GM23248 (cell line): ENCODE data around the gene RFX2. TPM values are rescaled to one million over a fixed set of nuclear protein-coding genes. Genes with fewer than 3 reads are reported as not detected.

Experiments
- DNase-seq: peaks from one replicate; pipeline ENCODE4 v3.0.0-alpha.2; 2015
- H2AFZ ChIP-seq: fragments of 200-600 bp; sonication (generic); 2 replicates; pipeline ENCODE4 v1.6.1; 2016; ENCODE audit warnings: antibody characterized with exemption
- H3F3A ChIP-seq: fragments of 200-600 bp; sonication (generic); 2 replicates; pipeline ENCODE4 v1.6.1; 2016; ENCODE audit warnings: mild to moderate bottlenecking, antibody characterized with exemption, mixed run types; ENCODE audit not compliant: insufficient read depth
- H3K27ac ChIP-seq: fragments of 200-600 bp; sonication (generic); 2 replicates; pipeline ENCODE4 v1.5.1; 2016; ENCODE audit warnings: mild to moderate bottlenecking
- H3K27me3 ChIP-seq: fragments of 200-600 bp; sonication (generic); replicated peaks from 2 replicates; pipeline ENCODE4 v1.6.1; 2016; ENCODE audit warnings: mild to moderate bottlenecking; ENCODE audit not compliant: insufficient read depth
- H3K36me3 ChIP-seq: fragments of 200-600 bp; sonication (generic); 2 replicates; pipeline ENCODE4 v1.6.1; 2016; ENCODE audit warnings: low read depth, mild to moderate bottlenecking
- H3K4me1 ChIP-seq: fragments of 200-600 bp; sonication (generic); 2 replicates; pipeline ENCODE4 v1.6.1; 2016; ENCODE audit warnings: mild to moderate bottlenecking; ENCODE audit not compliant: insufficient read depth
- H3K4me2 ChIP-seq: fragments of 200-600 bp; sonication (generic); one replicate; pipeline ENCODE4 v1.6.1; 2016; ENCODE audit warnings: mild to moderate bottlenecking; ENCODE audit not compliant: unreplicated experiment
- H3K4me3 ChIP-seq: fragments of 200-600 bp; sonication (generic); 2 replicates; pipeline ENCODE4 v1.5.1; 2016; ENCODE audit warnings: mild to moderate bottlenecking
- H3K79me2 ChIP-seq: fragments of 200-600 bp; sonication (generic); 2 replicates; pipeline ENCODE4 v1.6.1; 2016; ENCODE audit warnings: mild to moderate bottlenecking; ENCODE audit not compliant: insufficient read depth
- H3K9ac ChIP-seq: fragments of 200-600 bp; sonication (generic); 2 replicates; pipeline ENCODE4 v1.6.1; 2016; ENCODE audit warnings: mild to moderate bottlenecking
- H3K9me2 ChIP-seq: fragments of 200-600 bp; sonication (generic); 2 replicates; pipeline ENCODE4 v1.6.1; 2016; ENCODE audit warnings: mixed run types, mild to moderate bottlenecking, moderate library complexity; ENCODE audit not compliant: insufficient read depth
- H3K9me3 ChIP-seq: fragments of 200-600 bp; sonication (generic); one replicate; pipeline ENCODE4 v1.6.1; 2017; ENCODE audit warnings: low read depth
- H4K20me1 ChIP-seq: fragments of 200-600 bp; sonication (generic); 2 replicates; pipeline ENCODE4 v1.6.0; 2016; ENCODE audit not compliant: insufficient read depth
- EZH2 ChIP-seq: fragments of 200-600 bp; sonication (generic); IDR thresholded peaks from 2 replicates; pipeline ENCODE4 v1.6.1; 2018; ENCODE audit warnings: antibody characterized with exemption, mild to moderate bottlenecking; ENCODE audit not compliant: insufficient read depth, poor library complexity, severe bottlenecking
- EZH2phosphoT487 ChIP-seq: fragments of 200-600 bp; sonication (generic); IDR thresholded peaks from 2 replicates; pipeline ENCODE4 v1.6.1; 2018; ENCODE audit warnings: antibody characterized with exemption, moderate library complexity, mild to moderate bottlenecking, low read depth; ENCODE audit not compliant: insufficient read depth
- WGBS, 2 experiments: methylation state at CpG; one replicate each; pipeline ENCODE4 v1.1.6; 2015 to 2017; ENCODE audit warnings: low lambda C conversion rate in 2 of 2, low coverage in 1 of 2; ENCODE audit errors: missing lambda C conversion rate in 2 of 2; 5-methylcytosine and 5-hydroxymethylcytosine counted together
- in situ Hi-C: fragments of 300-500 bp; cut with MboI; formaldehyde crosslinking; loops from 2 replicates; pipeline ENCODE4 v1.15.0; 2020
- polyA plus RNA-seq: library from polyadenylated mRNA; unstranded; fragments of >200 nt; fragmentation: Nextera tagmentation; extraction: Ambion mirVana; gene quantifications from 2 replicates; pipeline ENCODE4 v1.2.1, GENCODE V29; 2016
- total RNA-seq: library from RNA; depleted of rRNA; stranded (reverse); fragments of >200 nt; shearing (Covaris generic); gene quantifications from 2 replicates; pipeline ENCODE4 v1.2.3, GENCODE V29; 2014

The RFX2 gene
- total and polyA plus RNA-seq, 2 experiments from 2014 or later, result 11.3 to 13.1 TPM

GRCh38 chr19:6023936-6024335 lies 86.4 kb downstream of the RFX2 start:
- no peaks in the 10 kb centered on the region for H4K20me1 ChIP-seq
- DNase-seq, result no peak
- 94 to 98% methylated on average over 12 of the region's 12 CpGs for WGBS, 2 experiments
- TF ChIP-seq EZH2phosphoT487 (no peak), EZH2 (no peak)
- in situ Hi-C loops, result no loop called here
- peaks cover 13% of the 10 kb centered on the region for H3K4me1 ChIP-seq
- no peak overlapping the region for H2AFZ ChIP-seq
- no peaks in the 10 kb centered on the region for H3K9me2 ChIP-seq
- H3K4me2 ChIP-seq, result peak overlapping the region; percentile 57
- peaks cover 11% of the 10 kb centered on the region for H3F3A ChIP-seq
- H3K36me3 ChIP-seq, result no peaks in the 10 kb centered on the region
- no peak overlapping the region for H3K9ac ChIP-seq
- no peaks in the 10 kb centered on the region for H3K9me3 ChIP-seq
- H3K79me2 ChIP-seq, result no peaks in the 10 kb centered on the region
- H3K27me3 ChIP-seq, result no peaks in the 10 kb centered on the region
- peak overlapping the region; percentile 69; the same call in 1 of the 2 replicates for H3K27ac ChIP-seq
- H3K4me3 ChIP-seq, result no peak overlapping the region

- Histone ChIP-seq H2AFZ (peak overlapping the region; percentile 26; the same call in 1 of the 2 replicates), H3F3A (peaks cover 6% of the 10 kb centered on the region; the same call in 1 of the 2 replicates), H4K20me1 (no peaks in the 10 kb centered on the region), H3K79me2 (no peaks in the 10 kb centered on the region), H3K27ac (peak overlapping the region; percentile 69), H3K4me3 (peak overlapping the region; percentile 8; the same call in 1 of the 2 replicates), H3K9ac (peak overlapping the region; percentile 54), H3K36me3 (no peaks in the 10 kb centered on the region), H3K4me1 (peaks cover 13% of the 10 kb centered on the region), H3K9me2 (no peaks in the 10 kb centered on the region), H3K4me2 (peak overlapping the region; percentile 57), H3K9me3 (no peaks in the 10 kb centered on the region), H3K27me3 (no peaks in the 10 kb centered on the region)
- peak; percentile 85 for DNase-seq
- WGBS, 2 experiments, result 36 to 38% methylated on average over 20 to 21 of the region's 21 CpGs
- TF ChIP-seq EZH2phosphoT487 (no peak), EZH2 (no peak)
- in situ Hi-C loops, result no loop called here
Observed at GRCh38 chr19:6023085-6023682, 87.1 kb downstream of the RFX2 start.

GRCh38 chr19:6022570-6023064 lies 87.7 kb downstream of the RFX2 start:
- Histone ChIP-seq H3K27ac (peak overlapping the region; percentile 69), H3K27me3 (no peaks in the 10 kb centered on the region), H3F3A (peaks cover 6% of the 10 kb centered on the region; the same call in 1 of the 2 replicates), H3K4me1 (peaks cover 13% of the 10 kb centered on the region), H3K9me3 (no peaks in the 10 kb centered on the region), H3K79me2 (no peaks in the 10 kb centered on the region), H3K4me3 (no peak overlapping the region), H3K4me2 (peak overlapping the region; percentile 57), H3K9me2 (no peaks in the 10 kb centered on the region), H2AFZ (no peak overlapping the region; the same call in 1 of the 2 replicates), H3K36me3 (no peaks in the 10 kb centered on the region), H4K20me1 (no peaks in the 10 kb centered on the region), H3K9ac (peak overlapping the region; percentile 54)
- DNase-seq, result no peak
- TF ChIP-seq EZH2 (no peak), EZH2phosphoT487 (no peak)
- WGBS, 2 experiments, result 94% methylated on average over 12 to 16 of the region's 16 CpGs
- in situ Hi-C loops, result no loop called here

- Histone ChIP-seq H3K4me2 (no peak overlapping the region), H3K4me1 (peaks cover 13% of the 10 kb centered on the region), H3K9me3 (no peaks in the 10 kb centered on the region), H3K9me2 (no peaks in the 10 kb centered on the region), H3K4me3 (no peak overlapping the region), H2AFZ (no peak overlapping the region), H3K79me2 (no peaks in the 10 kb centered on the region), H3K9ac (no peak overlapping the region), H3F3A (peaks cover 6% of the 10 kb centered on the region; the same call in 1 of the 2 replicates), H4K20me1 (no peaks in the 10 kb centered on the region), H3K36me3 (no peaks in the 10 kb centered on the region), H3K27ac (no peak overlapping the region), H3K27me3 (no peaks in the 10 kb centered on the region)
- TF ChIP-seq EZH2phosphoT487 (no peak), EZH2 (no peak)
- peak; percentile 76 for DNase-seq
- 68 to 69% methylated on average over 25 to 29 of the region's 29 CpGs for WGBS, 2 experiments
- in situ Hi-C loops, result no loop called here
Observed at GRCh38 chr19:6021878-6022569, 88.3 kb downstream of the RFX2 start.
